Keratinocyte (primary cell): ENCODE results near the gene MMP14. TPM values are rescaled to one million over a fixed set of nuclear protein-coding genes. Genes with fewer than 3 reads are reported as not detected.

ENCODE experiments used
- DNase-seq: peaks from one replicate; pipeline ENCODE4 v3.0.0-alpha.2; 2011; ENCODE audit warnings: low read depth, missing footprints, low spot score
- FAIRE-seq: peaks from 2 replicates; lab custom pipeline; 2011; peaks lifted over from hg19 to GRCh38; lab: Jason Lieb, UNC
- H2AFZ ChIP-seq: 2 replicates; pipeline ENCODE4 v1.6.0; 2012; ENCODE audit warnings: low read length, control low read depth, inconsistent platforms; ENCODE audit not compliant: control insufficient read depth
- H3K27ac ChIP-seq: 2 replicates; pipeline ENCODE4 v1.5.1; 2011; ENCODE audit warnings: low read length; ENCODE audit not compliant: control insufficient read depth, insufficient read depth
- H3K27me3 ChIP-seq: 3 replicates; pipeline ENCODE4 v1.6.0; 2011; ENCODE audit warnings: low read length; ENCODE audit not compliant: control insufficient read depth, insufficient read depth; ENCODE audit errors: extremely low read depth
- H3K36me3 ChIP-seq, 2 experiments: 2 replicates in 1 of 2; 3 replicates in 1 of 2; pipeline ENCODE4 v1.5.1; 2011; ENCODE audit warnings: low read length in 2 of 2, mild to moderate bottlenecking in 1 of 2; ENCODE audit not compliant: control insufficient read depth in 2 of 2, insufficient read depth in 2 of 2; ENCODE audit errors: extremely low read depth in 1 of 2
- H3K4me1 ChIP-seq: 3 replicates; pipeline ENCODE4 v1.5.1; 2011; ENCODE audit warnings: low read length; ENCODE audit not compliant: control insufficient read depth, insufficient read depth; ENCODE audit errors: extremely low read depth
- H3K4me2 ChIP-seq: 3 replicates; pipeline ENCODE4 v1.6.0; 2011; ENCODE audit warnings: low read depth, low read length; ENCODE audit not compliant: control insufficient read depth, insufficient read depth; ENCODE audit errors: extremely low read depth
- H3K4me3 ChIP-seq, 3 experiments: fragments of 200-600 bp in 1 of 3; sonication (generic) in 1 of 3; 2 replicates in 2 of 3; 3 replicates in 1 of 3; pipeline ENCODE4 v1.5.1; 2011 to 2016; ENCODE audit warnings: low read length in 3 of 3, mild to moderate bottlenecking in 3 of 3, control low read depth in 2 of 3, inconsistent platforms in 1 of 3, low read depth in 1 of 3, mixed read lengths in 1 of 3, mixed run types in 1 of 3, moderate library complexity in 1 of 3; ENCODE audit not compliant: control insufficient read depth in 2 of 3, insufficient read depth in 2 of 3; ENCODE audit errors: extremely low read depth in 1 of 3
- H3K79me2 ChIP-seq: 2 replicates; pipeline ENCODE4 v1.6.0; 2012; ENCODE audit warnings: low read length; ENCODE audit not compliant: control insufficient read depth, insufficient read depth
- H3K9ac ChIP-seq: 3 replicates; pipeline ENCODE4 v1.6.0; 2011; ENCODE audit warnings: low read length; ENCODE audit not compliant: control insufficient read depth, insufficient read depth; ENCODE audit errors: extremely low read depth
- H3K9me1 ChIP-seq: 3 replicates; pipeline ENCODE4 v1.6.0; 2011; ENCODE audit warnings: low read length; ENCODE audit not compliant: control insufficient read depth, insufficient read depth; ENCODE audit errors: extremely low read depth
- H3K9me3 ChIP-seq: 2 replicates; pipeline ENCODE4 v1.5.1; 2012; ENCODE audit warnings: low read depth, low read length; ENCODE audit not compliant: control insufficient read depth
- H4K20me1 ChIP-seq: 3 replicates; pipeline ENCODE4 v1.6.0; 2011; ENCODE audit warnings: low read length; ENCODE audit not compliant: control insufficient read depth, insufficient read depth; ENCODE audit errors: extremely low read depth
- CTCF ChIP-seq, 3 experiments: IDR thresholded peaks in 1 of 3; conservative IDR thresholded peaks in 1 of 3; optimal IDR thresholded peaks in 1 of 3; 2 replicates in 2 of 3; 3 replicates in 1 of 3; pipeline versions ENCODE3 to v1.5.1; 2011; ENCODE audit warnings: low read length in 3 of 3, mild to moderate bottlenecking in 3 of 3, moderate library complexity in 2 of 3, control low read depth in 1 of 3, inconsistent platforms in 1 of 3; ENCODE audit not compliant: insufficient read depth in 2 of 3; ENCODE audit errors: extremely low read depth in 1 of 3
- EZH2 ChIP-seq: IDR thresholded peaks from one replicate; pipeline ENCODE4 v1.6.1; 2012; ENCODE audit warnings: inconsistent platforms, mild to moderate bottlenecking, low read length, moderate library complexity
- dilution Hi-C: fragments of 300-500 bp; cut with MboI; formaldehyde crosslinking; loops from one replicate; pipeline ENCODE4 v1.7.0; 2020; ENCODE audit warnings: low sequenced_read_pairs; ENCODE audit not compliant: extremely low pct_ligation_motif_present
- polyA plus RNA-seq, 5 experiments: library from polyadenylated mRNA; depleted of rRNA in 3 of 5; stranded (reverse) in 3 of 5; stranded (forward) in 1 of 5; unstranded in 1 of 5; fragments of >200 nt; gene quantifications; 1 replicate in 1 of 5; 2 replicates in 3 of 5; 3 replicates in 1 of 5; pipeline versions ENCODE4 v1.2.1 to v1.2.3, GENCODE V29; 2011 to 2012; ENCODE audit warnings: missing spikeins in 2 of 5, low read depth in 1 of 5, low replicate concordance in 1 of 5

The MMP14 gene
- polyA plus RNA-seq, 1 donor (not counting 4 experiments of a cell fraction or from before 2014, with no cell fraction given) = 185 TPM

- Histone ChIP-seq H3K9ac (no peak overlapping the region), H3K27ac (no peak overlapping the region), H3K9me1 (no peaks in the 10 kb centered on the region), H2AFZ (no peak overlapping the region), H3K4me1 (peaks cover 18% of the 10 kb centered on the region), H3K36me3 (no peaks in the 10 kb centered on the region), H3K4me3 (peak overlapping the region in 2 of 3 experiments; percentile 64), H3K27me3 (no peaks in the 10 kb centered on the region), H3K79me2 (no peaks in the 10 kb centered on the region), H4K20me1 (no peaks in the 10 kb centered on the region), H3K4me2 (peak overlapping the region; percentile 62), H3K9me3 (no peaks in the 10 kb centered on the region)
- DNase-seq = no peak
- FAIRE-seq = no peak
- dilution Hi-C loops = no loop called here
- TF ChIP-seq EZH2 (no peak), CTCF (optimal IDR thresholded peaks at IDR 0.05 in 1 of 3, IDR thresholded peaks at IDR 0.05 in 1 of 3, conservative IDR thresholded peaks at IDR 0.05 in 1 of 3; ENCODE audit: extremely low read depth in 1 of 3, insufficient read depth in 2 of 3, low read length in 3 of 3) (no peak)
Measured at GRCh38 chr14:22887990-22888378, 51.6 kb downstream of the MMP14 start.

- Histone ChIP-seq H3K36me3 (no peaks in the 10 kb centered on the region), H3K9me3 (no peaks in the 10 kb centered on the region), H3K27ac (no peak overlapping the region), H3K4me3 (no peak overlapping the region), H3K9ac (no peak overlapping the region), H4K20me1 (no peaks in the 10 kb centered on the region), H3K4me1 (peaks cover 18% of the 10 kb centered on the region), H3K79me2 (no peaks in the 10 kb centered on the region), H2AFZ (no peak overlapping the region), H3K27me3 (no peaks in the 10 kb centered on the region), H3K4me2 (no peak overlapping the region), H3K9me1 (no peaks in the 10 kb centered on the region)
- TF ChIP-seq CTCF (optimal IDR thresholded peaks at IDR 0.05 in 1 of 3, IDR thresholded peaks at IDR 0.05 in 1 of 3, conservative IDR thresholded peaks at IDR 0.05 in 1 of 3; ENCODE audit: extremely low read depth in 1 of 3, insufficient read depth in 2 of 3, low read length in 3 of 3) (no peak), EZH2 (no peak)
- dilution Hi-C loops = no loop called here
- FAIRE-seq = no peak
- DNase-seq = no peak
Measured at GRCh38 chr14:22888662-22889061, 52.3 kb downstream of the MMP14 start.
